DND-41 (cell line): Measurements from ENCODE around the gene TMEM175.

Source experiments
- EZH2 ChIP-seq: IDR thresholded peaks from 3 replicates; pipeline ENCODE4 v1.6.1; 2012; ENCODE audit warnings: borderline replicate concordance, low read depth, mild to moderate bottlenecking, moderate library complexity, low read length, inconsistent platforms; ENCODE audit not compliant: severe bottlenecking
- TF ChIP-seq, protein P1 (sequence below): IDR thresholded peaks from 2 replicates; pipeline ENCODE4 v1.5.1; 2012; ENCODE audit warnings: borderline replicate concordance, low read length, moderate library complexity, mild to moderate bottlenecking; ENCODE audit not compliant: poor library complexity, severe bottlenecking; ENCODE audit errors: extremely low read depth

DNA sequence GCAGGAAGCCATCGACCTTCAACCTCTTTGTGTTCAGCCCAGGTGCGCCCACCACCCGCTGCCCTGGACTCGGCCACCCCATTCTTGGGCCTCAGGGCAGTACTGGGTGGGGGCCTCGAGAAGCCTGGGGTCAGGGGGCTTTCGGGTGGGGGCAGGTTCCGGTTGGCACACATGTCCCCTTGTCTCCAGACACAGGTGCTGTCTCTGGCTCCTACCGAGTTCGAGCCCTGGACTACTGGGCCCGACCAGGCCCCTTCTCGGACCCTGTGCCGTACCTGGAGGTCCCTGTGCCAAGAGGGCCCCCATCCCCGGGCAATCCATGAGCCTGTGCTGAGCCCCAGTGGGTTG, 71.8 kb downstream of the TMEM175 start:
- no peak for TF ChIP-seq EZH2
- TF ChIP-seq, protein P1, sequence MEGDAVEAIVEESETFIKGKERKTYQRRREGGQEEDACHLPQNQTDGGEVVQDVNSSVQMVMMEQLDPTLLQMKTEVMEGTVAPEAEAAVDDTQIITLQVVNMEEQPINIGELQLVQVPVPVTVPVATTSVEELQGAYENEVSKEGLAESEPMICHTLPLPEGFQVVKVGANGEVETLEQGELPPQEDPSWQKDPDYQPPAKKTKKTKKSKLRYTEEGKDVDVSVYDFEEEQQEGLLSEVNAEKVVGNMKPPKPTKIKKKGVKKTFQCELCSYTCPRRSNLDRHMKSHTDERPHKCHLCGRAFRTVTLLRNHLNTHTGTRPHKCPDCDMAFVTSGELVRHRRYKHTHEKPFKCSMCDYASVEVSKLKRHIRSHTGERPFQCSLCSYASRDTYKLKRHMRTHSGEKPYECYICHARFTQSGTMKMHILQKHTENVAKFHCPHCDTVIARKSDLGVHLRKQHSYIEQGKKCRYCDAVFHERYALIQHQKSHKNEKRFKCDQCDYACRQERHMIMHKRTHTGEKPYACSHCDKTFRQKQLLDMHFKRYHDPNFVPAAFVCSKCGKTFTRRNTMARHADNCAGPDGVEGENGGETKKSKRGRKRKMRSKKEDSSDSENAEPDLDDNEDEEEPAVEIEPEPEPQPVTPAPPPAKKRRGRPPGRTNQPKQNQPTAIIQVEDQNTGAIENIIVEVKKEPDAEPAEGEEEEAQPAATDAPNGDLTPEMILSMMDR: no peak
